ENCODE data around the gene CASP3.
"Not testable (repeated sequence)": the region's sequence is repeated elsewhere in the genome, so short reads cannot be mapped to it uniquely, and the experiment has no call there.

The CASP3 gene

DNA sequence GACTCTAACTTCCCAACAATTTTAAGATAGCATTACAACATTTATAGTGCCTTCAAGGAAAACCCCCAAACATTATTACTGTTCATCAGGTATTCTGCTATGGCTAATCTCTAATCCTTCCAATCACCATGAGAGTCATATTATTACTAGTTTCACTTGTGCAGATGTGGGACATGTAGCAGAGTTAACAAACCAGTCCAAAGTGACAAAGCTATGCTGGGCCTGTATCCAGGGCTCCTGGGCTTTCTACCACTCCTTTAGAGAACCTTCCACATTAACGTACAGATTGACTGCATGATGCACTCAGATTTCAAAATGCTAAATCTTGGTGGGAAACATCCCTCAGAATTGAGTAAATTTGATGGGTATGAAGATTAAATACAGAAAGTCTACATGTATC is 16.4 kb downstream of the CASP3 start:
- DNase-seq (ENCODE audit: low read depth) = no peak

DNA sequence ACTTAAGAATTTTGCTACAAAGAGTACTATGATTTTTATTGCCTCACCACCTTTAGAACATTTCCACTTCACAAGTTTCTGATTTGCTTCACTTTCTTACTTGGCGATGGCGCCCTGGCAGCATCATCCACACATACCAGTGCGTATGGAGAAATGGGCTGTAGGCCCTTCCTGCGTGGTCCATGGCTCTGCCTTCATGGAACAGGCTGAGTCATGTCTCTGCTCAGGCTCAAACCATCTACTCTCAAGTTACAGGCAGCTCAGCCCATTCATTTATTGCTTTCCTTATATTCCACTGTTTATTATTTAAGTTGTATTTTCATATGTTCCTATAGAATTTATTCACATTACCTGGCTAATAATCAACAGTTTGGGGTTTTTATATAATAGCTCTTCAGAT is 21.1 kb downstream of the CASP3 start:
- no peak for DNase-seq (ENCODE audit: low read depth)

DNA sequence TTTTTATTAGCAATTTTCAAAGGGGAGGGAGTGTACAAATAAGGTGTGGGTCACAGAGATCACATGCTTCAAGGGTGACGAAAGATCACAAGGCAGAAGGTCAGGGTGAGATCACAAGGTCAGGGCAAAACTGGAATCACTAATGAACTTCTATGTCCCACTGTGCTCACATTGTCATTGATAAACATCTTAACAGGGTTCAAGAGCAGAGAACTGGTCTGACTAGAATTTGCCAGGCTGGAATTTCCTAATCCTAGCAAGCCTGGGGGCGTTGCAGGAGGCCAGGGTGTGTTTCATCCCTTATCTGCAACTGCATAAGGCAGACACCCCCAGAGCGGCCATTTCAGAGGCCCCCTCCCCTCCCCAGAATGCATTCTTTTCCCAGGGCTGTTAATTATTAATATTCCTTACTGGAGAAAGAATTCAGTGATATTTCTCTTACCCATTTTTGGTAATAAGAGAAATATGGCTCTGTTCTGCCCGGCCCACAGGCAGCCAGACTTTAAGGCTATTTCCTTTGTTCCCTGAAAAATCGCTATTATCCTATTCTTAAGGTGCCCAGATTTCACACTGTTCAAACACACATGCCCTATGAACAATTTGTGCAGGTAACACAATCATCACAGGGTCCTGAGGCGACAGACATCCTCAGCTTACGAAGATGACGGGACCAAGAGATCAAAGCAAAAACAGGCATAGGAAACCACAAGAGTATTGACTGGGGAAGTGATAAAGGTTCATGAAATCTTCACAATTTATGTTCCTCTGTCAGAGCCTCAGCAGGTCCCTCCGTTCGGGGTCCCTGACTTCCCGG is 23.3 kb downstream of the CASP3 start:
- DNase-seq (ENCODE audit: low read depth) = not testable (repeated sequence)

DNA sequence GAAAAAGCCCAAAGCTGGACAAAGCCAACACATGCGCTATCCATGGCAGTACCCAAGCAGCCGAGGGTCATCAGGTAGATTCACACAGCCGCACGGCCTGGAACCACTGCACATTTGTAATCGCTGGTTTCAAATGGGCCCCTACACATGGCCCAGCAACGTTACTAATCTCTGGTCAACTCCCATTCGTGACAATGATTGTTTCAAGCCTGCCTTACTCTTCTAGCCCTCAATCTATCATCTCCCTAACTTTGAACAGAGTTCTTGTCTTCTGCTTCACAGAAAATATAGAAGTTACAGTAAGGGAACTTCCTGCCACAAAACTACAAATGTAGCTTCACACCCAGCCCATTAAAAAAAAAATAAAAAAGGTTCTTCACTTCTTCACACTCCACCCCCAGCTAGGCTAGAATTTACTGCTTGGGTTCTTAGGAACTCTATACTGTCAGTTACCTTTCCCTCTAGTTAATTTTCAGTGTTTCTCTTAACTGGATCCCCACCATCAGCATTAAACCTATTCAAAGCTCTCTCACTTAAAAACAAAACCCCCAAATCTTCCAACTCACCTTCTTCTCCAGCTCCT is 24.2 kb downstream of the CASP3 start:
- no peak for DNase-seq (ENCODE audit: low read depth)

DNA sequence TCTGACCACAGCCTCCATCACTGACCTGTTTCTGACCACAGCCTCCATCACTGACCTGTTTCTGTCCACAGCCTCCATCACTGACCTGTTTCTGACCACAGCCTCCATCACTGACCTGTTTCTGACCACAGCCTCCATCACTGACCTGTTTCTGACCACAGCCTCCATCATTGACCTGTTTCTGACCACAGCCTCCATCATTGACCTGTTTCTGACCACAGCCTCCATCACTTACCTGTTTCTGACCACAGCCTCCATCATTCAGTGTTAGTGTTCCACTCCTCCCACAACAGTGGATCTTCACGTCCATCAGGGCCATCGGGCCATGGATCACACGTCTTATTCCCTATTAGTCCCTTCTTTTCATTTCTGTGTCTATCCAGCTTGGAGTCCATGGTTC is 24.7 kb downstream of the CASP3 start:
- not testable (repeated sequence) for DNase-seq (ENCODE audit: low read depth)

DNA sequence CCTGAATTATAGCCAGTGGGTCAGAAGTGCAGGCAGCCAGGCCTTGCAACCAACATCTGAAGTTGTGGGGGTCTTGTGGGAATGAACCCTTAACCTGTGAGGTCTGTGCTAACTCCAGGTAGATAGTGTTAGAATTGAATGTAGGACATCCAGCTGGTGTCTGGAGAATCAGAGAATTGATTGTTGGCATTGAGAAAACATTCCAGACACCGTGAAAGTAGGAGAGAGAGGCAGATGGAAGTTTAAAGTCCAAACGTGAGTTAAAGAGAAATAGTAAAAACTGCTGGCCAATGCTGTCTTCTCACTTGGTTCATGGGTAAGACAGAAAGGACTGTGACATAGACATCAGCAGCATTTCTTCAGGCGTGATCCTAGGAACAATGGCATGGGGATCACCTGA is 27.7 kb downstream of the CASP3 start:
- DNase-seq (ENCODE audit: low read depth) = no peak

DNA sequence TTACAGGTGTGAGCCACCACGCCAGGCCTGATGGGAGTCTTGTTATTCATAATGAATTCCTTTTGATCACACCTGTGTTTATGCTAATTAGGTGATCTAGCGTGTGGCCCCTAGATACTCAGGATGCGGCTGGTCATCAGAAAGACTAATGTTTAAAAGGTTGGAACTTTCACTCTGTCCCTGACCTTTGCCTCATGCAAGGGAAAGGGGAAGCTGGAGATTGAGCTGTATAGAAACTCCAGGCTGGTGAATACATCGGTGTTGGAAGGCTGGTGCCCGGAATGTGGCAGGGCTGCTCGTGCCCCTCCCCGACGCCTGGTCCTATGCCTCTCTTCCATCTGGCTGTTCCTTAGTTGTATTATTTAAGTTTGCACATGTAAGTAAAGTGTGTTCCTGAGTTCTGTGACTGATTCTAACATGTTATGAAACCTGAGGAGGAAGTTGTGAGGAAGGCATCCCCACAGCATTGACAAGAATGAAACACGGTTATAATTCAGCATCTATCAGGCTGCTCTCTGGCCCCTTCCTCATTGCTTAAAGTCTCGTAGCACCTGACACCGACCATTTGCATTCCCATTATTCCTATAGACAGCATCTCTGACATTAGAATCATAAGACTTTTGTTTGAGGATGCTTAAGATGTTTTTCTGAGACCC is 28.9 kb downstream of the CASP3 start:
- DNase-seq (ENCODE audit: low read depth) = no peak

DNA sequence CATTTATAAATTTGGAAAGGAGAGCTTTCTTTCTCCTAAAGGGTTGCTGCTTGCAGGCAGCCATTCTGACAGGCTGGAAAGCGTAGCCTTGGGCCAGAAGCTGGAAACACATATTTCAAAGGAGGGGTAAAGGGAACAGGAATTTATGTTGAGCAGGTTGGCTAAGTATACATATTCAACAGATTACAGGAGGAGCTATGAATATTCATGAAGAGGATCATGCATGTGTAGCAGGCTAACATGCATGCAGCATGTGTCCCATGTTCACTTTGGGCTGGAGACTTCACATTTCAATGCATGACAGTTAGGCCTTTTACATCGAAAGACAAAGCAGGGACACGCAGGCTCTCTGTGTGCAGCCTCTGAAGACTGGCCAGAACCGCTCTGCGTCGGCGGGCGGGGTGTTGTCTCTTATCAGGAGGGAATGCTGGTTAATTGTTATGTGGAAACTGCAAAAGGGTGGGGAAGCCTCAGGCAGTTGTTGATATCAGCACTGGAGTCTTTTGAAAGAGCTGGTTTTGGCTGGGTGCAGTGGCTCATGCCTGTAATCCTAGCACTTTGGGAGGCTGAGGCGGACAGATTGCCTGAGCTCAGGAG is 31.5 kb downstream of the CASP3 start:
- no peak for DNase-seq (ENCODE audit: low read depth)

DNA sequence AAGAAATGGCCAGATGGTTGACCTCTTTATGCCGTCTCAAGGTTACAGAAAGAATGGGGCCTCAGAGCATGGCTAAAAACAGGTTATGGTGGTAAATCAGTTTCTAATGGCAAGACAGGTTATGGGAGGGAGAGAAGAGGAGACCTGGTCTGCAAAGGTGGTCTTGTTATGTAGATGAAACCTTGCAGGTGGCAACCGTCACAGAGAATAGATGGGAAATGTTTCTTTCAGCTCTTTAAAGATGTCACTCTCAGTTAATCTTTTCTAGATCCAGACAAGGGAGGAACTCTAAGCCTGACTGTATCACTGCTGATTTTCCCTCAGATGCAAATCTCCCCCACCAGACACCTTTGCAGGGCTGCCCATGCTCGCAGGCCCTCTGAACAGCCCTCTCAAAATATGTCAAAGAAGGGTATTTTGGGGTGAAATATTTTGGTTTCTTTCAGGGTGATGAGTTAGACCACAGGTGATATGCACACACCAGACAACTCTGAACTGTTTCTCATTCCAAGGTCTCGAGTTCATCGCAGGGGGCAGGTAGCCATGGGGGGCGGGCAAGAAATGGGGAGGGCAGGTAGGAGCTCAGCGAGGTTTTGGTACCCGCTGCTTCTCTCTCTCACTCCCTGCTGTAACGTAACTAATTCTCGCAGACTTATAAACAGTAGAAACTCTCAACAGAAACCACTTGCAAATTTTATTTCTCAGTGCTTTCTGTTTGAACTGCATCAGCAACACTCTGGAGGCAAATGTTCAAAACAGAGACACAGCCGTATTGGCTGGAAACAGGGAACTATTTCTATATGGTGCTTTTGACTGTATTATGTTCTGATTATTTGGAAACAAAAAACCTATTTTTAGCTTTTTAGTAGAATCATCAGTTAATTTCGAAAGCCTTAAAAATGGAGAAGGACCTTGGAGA is 32.4 kb downstream of the CASP3 start:
- no peak for DNase-seq (ENCODE audit: low read depth)

DNA sequence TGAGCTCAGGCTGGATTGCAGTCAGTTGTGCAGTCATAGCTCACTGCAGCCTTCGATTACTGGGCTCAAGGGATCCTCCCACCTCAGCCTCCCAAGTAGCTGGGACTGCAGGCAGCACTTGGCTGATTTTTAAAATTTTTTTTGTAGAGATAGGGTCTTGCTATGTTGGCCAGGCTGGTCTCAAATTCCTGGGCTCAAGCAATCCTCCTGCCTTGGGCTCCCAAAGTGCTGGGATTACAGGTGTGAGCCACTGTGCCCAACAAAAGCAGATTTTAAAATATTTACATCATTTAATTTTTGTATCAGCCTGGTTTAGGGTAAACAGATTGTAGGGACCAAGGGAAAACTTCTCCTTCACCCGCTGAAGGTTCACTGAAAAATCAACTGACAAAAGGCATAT is 33.1 kb downstream of the CASP3 start:
- not testable (repeated sequence) for DNase-seq (ENCODE audit: low read depth)

DNA sequence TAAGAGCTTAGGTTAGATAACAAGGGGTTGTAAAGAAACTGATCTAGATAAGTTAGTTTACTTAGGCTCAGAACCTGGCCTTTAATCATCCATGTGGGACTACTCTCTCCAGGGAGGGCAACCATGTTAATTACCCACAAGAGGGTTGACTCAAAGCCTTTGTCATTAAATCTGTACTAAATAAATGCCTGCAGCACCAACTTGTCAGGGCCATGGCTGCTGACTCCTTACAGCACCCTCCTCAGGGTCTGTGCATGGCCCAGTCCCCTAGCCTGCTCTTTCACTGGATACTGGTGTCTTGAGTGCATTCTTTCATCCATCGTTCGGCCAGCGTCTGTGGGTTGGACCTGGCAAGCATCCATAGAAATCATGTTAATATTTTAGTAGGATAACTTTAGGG is 34.7 kb downstream of the CASP3 start:
- DNase-seq (ENCODE audit: low read depth) = no peak

DNA sequence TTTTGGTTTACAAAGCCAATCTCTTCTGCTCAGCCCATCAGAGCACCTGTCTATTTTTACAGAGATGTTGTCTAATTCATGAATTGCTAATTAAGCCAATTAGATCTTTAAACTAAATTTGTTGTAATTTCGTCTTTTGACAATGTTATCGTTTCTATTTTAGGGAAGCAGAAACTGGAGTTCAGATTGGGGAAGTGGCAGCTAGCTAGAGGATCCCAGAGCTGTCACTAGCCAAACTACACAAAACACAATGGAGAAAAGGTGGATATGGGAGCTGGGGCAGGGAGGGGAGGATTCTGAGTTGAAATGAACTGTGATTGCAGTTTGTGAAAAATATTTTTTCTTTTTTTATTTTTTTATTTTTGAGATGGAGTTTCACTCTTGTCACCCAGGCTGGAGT is 35.8 kb downstream of the CASP3 start:
- no peak for DNase-seq (ENCODE audit: low read depth)

DNA sequence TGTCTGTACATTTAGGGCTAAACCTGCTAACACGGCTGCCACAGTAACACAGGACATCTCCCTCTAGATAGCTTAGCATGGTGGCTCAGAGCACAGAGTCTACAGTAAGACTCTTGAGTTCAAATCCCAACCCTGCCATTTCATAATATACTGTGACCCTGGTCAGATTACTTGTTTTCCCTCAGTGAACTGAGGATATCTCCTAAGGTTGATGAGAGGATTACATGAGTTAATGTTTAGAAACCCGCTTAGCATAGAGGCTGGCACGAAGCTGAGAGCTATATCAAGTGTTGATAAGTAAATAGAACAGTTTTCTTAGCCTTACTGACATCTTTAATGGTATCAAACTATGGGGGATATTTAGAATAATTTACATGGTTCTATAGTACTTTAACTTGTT is 37.2 kb downstream of the CASP3 start:
- DNase-seq (ENCODE audit: low read depth) = no peak

DNA sequence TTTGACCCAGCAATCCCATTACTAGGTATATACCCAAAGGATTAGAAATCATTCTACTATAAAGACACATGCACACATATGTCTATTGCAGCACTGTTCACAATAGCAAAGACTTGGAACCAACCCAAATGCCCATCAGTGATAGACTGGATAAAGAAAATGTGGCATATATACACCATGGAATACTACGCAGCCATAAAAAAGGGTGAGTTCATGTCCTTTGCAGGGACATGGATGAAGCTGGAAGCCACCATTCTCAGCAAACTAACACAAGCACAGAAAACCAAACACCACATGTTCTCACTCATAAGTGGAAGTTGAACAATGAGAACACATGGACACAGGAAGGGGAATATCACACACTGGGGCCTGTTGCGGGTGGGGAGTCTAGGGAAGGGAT is 41.8 kb downstream of the CASP3 start:
- DNase-seq (ENCODE audit: low read depth) = not testable (repeated sequence)

DNA sequence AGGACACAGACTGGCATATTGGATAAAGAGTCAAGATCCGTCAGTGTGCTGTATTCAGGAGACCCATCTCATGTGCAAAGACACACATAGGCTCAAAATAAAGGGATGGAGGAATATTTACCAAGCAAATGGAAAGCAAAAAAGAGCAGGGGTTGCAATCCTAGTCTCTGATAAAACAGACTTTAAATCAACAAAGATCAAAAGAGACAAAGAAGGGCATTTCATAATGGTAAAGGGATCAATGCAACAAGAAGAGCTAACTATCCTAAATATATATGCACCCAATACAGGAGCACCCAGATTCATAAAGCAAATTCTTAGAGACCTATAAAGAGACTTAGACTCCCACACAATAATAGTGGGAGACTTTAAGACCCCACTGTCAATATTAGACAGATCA is 46.4 kb downstream of the CASP3 start:
- not testable (repeated sequence) for DNase-seq (ENCODE audit: low read depth)

DNA sequence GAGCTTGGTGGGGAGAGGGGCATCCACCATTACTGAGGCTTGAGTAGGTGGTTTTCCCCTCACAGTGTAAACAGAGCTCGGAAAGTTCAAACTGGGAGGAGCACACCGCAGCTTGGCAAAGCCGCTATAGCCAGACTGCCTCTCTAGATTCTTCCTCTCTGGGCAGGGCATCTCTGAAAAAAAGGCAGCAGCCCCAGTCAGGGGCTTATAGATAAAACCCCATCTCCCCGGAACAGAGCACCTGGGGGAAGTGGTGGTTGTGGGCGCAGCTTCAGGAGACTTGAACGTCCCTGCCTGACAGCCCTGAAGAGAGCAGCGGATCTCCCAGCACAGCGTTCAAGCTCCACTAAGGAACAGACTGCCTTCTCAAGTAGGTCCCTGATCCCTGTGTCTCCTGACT is 48.3 kb downstream of the CASP3 start:
- DNase-seq (ENCODE audit: low read depth) = not testable (repeated sequence)

DNA sequence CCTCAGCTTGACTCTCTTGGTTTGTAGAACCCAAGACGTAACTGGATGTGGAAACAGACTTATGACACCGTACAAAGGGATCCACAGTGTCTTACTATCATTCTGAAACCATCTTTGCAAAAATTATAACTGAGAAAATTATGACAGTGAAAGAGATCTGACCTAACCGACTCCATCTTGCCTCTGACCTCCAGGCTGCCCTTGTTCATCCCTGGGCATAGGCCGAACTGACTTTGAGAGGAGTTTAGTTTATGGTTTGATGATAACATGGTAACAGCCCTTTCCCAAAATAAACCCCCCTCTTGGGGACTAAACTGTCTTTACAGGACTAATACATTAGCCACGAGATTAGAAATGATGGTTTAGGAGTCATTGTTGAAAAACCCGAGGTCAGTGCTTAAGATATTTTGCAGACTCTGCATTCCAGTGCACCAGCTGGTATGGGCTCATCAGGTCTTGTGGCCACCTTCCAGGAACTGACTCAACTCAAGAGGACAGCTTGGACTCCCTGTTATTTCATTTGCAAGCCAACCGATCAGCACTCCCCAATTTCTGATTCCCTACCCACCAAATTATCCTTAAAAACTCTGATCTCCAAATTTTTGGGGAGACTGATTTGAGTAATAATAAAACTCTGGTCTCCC is 49.6 kb downstream of the CASP3 start:
- no peak for DNase-seq (ENCODE audit: low read depth)

DNA sequence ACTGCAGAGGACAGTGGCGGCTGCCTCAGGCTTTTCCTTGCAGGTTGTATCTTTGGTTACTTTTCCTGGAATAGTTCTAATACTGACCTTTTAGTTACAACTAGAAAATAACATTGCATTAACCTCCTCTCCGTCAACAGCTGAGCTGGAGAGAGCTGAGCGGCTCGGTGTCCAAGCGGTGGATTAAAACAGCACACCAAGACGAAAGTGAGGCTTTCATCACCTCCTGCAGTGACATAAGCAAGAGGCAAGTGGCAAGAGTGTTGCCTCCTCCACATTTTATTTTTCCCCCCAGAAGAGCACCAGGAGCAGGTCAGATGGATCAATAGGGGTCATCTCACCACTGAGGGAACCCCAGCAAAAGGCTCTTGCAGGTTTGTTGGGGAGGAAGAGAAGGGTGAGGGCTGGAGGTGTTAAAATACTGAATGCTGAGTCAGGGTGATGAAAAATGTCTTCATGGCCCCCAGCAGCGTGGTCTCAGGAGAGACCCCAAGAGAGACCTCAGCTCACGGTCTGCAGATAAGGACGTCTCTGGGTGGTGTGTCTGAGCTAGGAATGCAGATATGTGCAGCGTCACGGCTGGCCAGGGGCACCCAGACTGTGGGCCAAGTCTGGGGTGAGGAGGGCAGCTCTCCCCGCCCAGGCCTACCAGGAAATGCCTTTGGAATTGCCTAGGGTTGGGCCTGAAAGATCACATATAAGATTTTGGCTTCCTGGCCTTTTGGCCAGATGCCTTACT is 50.3 kb downstream of the CASP3 start:
- DNase-seq (ENCODE audit: low read depth) = no peak

DNA sequence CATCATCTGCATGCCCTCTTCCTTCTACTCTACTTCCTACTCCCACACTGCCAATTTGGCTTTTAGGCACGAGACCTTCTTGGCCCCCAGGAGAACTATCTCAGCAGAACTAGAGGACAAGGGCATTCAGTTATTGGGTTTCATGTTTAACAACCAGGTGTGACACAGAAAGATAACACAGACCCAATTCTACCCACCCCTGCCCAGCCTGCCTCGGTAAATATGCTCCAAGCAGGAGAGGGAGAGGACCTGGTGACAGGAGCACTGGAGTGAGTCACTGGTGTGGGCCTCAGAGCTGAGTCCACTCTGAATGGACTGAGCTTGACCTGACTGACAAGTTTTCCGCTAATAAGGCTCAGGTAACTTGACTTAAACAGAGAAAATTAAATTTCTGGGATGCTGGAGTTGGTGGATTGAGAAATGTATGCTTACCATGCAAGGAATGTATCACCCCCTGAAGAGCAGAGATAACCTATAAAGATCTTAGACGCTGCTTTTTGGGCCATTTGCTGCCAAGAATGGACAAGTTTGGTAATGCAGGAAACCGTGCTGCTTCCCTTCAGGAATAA is 52.5 kb downstream of the CASP3 start:
- DNase-seq (ENCODE audit: low read depth) = no peak

DNA sequence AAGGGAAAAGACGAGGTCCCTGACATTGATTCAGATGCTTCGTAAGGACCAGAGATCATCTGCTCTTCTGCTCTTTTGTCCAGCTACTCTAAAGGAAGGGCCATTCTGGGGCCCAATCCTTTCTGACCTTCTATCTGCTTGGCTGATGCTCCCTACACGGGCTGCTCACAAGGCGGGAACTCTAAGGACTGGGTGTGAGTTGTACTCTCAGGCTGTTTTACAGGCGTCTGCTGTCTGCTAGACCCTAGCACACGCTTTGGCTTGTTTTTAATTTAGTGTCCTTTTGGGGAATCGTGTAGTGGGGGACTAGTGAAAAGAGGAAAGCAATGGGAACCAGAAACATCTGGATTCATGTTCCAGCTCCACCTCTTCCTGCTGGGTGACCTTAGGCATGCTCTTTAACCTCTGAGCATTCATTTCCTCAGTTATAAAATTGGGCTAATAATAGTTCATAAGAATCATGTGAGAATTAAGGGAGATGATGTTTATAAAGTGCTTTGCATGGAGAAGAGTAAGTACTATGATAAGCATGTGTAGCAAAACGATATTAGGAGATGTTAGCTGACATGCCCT is 53.1 kb downstream of the CASP3 start:
- no peak for DNase-seq (ENCODE audit: low read depth)

Measured in stimulated activated CD8-positive, alpha-beta memory T cell treated with anti-CD3 and anti-CD28 coated beads, Interleukin-12 subunit alpha, Interleukin-12 subunit beta, amount 100 ng/mL, for 1 hour (primary cell).